HFF-Myc (cell line): ENCODE data around the gene PCGF6.

Experiments used
- DNase-seq: peaks from one replicate; pipeline ENCODE4 v3.0.0-alpha.2; 2011; ENCODE audit warnings: low read depth; ENCODE audit errors: extremely low read depth
- H3K4me3 ChIP-seq: replicated peaks from 2 replicates; pipeline ENCODE4 v1.5.1; 2011; ENCODE audit warnings: low read depth, mild to moderate bottlenecking, control low read depth, low read length
- CTCF ChIP-seq: IDR thresholded peaks from 2 replicates; pipeline ENCODE4 v1.5.1; 2012; ENCODE audit warnings: mild to moderate bottlenecking, low read depth, low read length, control low read depth; ENCODE audit errors: missing control alignments

The PCGF6 gene

DNA sequence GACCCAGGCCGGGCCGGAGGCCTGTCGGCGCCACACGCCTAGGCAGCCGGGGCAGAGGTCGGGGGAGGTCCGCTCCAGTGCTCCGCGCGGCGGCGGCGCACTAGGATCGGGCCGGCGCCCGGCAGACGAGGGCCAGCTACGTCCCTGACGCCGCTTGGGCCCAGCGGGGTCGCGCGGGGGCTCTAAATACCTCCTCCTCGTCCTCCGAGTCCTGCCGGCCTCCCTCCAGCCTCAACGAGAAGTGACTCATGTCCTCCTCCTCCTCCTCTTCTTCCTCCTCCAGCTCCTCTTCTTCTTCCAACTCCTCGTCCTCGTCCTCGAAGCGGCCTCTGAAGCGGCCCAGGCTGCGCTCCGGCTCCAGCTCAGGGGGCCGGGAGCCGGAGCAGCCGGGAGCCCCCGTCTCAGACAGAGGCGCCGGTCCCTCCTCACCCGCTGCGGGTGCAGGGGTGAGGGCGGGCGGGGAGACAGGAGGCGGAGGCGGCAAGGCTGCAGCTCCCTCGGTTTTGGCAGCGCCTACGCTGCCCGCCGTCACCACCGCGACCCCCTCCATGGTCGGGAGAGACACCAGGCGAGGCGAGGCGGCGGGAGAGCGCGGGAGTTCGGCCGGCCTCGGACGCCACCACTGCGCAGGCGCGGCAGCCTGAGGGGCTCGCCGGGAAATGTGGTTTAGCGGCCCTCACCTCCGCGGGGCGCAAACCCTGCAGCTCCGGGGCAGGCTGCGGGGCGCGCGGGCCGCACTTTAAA lies at the start of gene PCGF6:
Gene PCGF6, minus strand, starts transcription at position 624 of the 744 bp plus-strand sequence. Its CDS starts 74 bp downstream, at position 550.
- TF ChIP-seq CTCF: no peak
- no peak for DNase-seq
- H3K4me3 ChIP-seq: peak within 1 kb of the TSS; percentile 74

GRCh38 chr10:103397191-103397825 lies 46.4 kb upstream of the PCGF6 start:
- DNase-seq: no peak
- H3K4me3 ChIP-seq: peak overlapping the region; percentile 98
- TF ChIP-seq CTCF: no peak

DNA sequence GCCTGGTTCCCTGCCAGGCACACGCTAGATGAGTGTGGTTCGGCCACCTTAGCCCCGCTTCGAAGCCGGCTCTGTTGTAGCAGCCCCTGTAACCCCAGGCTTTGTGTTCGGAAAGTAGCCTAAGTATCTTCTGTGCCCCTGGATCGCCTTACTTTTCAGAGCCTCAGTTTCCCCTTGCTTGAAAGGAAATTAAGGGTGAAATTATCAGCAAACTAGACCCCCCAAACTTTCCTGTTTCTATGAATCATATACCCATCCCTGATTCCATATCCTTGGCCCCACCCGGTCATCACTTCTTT lies 45.8 kb upstream of the PCGF6 start:
- no peak for DNase-seq
- peak overlapping the region; percentile 98 for H3K4me3 ChIP-seq
- no peak for TF ChIP-seq CTCF

DNA sequence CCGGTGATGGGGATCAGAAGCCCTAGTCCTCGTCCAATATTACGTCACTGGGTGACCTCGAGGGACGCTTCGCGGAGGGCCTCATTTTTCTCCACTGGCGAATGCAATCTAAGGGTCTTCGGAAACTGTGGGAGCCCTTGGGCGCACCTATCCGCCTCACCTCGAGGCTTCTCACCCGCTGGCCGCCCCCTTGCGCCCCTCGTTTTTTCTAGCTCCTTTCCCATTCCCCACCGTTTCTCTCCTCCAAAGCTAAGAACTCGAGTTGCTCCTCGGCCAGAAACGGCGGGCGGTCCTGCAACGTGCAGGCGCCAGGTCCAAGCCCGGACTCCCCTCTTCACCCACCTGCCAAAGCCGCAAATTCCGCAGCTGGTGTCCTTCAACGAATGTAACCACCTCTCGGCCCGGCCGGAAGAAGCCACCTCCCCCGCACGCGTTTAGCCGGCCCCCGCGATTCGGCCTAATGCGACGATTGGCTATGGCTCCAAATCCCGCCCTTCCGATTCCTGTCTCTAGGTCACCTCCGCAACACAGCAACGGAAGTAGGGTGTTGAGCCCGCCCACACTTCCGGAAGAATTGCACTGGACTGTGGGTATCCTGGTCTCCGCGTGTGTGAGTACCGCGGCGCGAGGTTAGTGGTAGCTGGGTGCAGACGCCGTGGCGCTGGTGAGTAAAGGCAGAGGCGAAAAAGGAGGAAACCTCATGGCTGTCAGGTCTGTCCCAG lies 45.3 kb upstream of the PCGF6 start, which contains the start of the genes ATP5MK and PDCD11:
Gene ATP5MK, minus strand, starts transcription at position 409 of the 722 bp plus-strand sequence. CDS start 4,018 bp downstream, outside the sequence.
Gene PDCD11, plus strand, starts transcription at position 560 of the 722 bp plus-strand sequence. CDS start 1,801 bp downstream, outside the sequence.
- peak; percentile 4 for TF ChIP-seq CTCF
- H3K4me3 ChIP-seq: peak within 1 kb of the TSS; percentile 98
- peak; percentile 95 for DNase-seq

DNA sequence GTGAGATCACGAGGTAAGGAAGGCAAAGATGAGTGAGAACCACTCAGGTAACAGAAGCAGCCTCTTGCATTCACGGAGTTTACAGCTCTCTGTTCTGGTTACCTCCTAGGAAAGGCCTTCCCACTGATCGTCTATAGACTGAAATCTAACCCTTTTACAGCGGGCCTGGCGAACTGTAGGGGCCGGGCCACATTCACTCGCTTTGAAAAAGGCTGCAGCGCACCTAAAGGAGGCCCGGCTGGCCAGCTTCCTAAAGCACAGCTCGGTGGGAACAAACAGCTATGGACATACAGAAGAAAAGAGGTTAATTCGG lies 44.8 kb upstream of the PCGF6 start:
- peak overlapping the region; percentile 98 for H3K4me3 ChIP-seq
- no peak for DNase-seq
- TF ChIP-seq CTCF: no peak

GRCh38 chr10:103394180-103394579 lies 43.2 kb upstream of the PCGF6 start:
- DNase-seq: no peak
- H3K4me3 ChIP-seq: peak overlapping the region; percentile 98; the same call in 1 of the 2 replicates
- TF ChIP-seq CTCF: no peak
